GM12875 (cell line): ENCODE measurements around the gene SSH3.

Source experiments
- H3K4me3 ChIP-seq: one replicate; pipeline ENCODE4 v1.5.1; 2011; ENCODE audit warnings: low read depth, low read length, control low read depth
- CTCF ChIP-seq: IDR thresholded peaks from 2 replicates; pipeline ENCODE4 v1.5.1; 2011; ENCODE audit warnings: low read depth, mild to moderate bottlenecking, control low read depth, inconsistent platforms, low read length, moderate library complexity, borderline replicate concordance; ENCODE audit not compliant: insufficient read depth

Gene SSH3

GRCh38 chr11:67279589-67280340 is 23.6 kb upstream of the SSH3 start:
- no peak for TF ChIP-seq CTCF
- no peak overlapping the region for H3K4me3 ChIP-seq

- no peak for TF ChIP-seq CTCF
- no peak overlapping the region for H3K4me3 ChIP-seq
These were observed 23.0 kb upstream of the SSH3 start for GRCh38 chr11:67280341-67280787.

GRCh38 chr11:67280788-67281551 is 22.4 kb upstream of the SSH3 start:
- H3K4me3 ChIP-seq = no peak overlapping the region
- no peak for TF ChIP-seq CTCF

GRCh38 chr11:67281552-67282150 is 21.7 kb upstream of the SSH3 start:
- no peak overlapping the region for H3K4me3 ChIP-seq
- TF ChIP-seq CTCF = no peak

GRCh38 chr11:67282155-67282875 is 21.0 kb upstream of the SSH3 start:
- TF ChIP-seq CTCF = no peak

GRCh38 chr11:67282876-67283371 is 20.4 kb upstream of the SSH3 start:
- TF ChIP-seq CTCF = no peak
- H3K4me3 ChIP-seq = no peak overlapping the region

More at GRCh38 chr11:67282155-67282875, 21.0 kb upstream of the SSH3 start:
- no peak overlapping the region for H3K4me3 ChIP-seq
